Measurements from ENCODE around the gene RBM33. TPM values are rescaled to one million over a fixed set of nuclear protein-coding genes. Genes with fewer than 3 reads are reported as not detected.

The RBM33 gene
- total RNA-seq, 4 donors from 2014 or later, result 27.0 to 34.5 (median 32.6) TPM

GRCh38 chr7:155667241-155667829 is 22.9 kb downstream of the RBM33 start:
- no peak for DNase-seq (ENCODE audit: extremely low spot score)
- TF ChIP-seq POLR2A (IDR thresholded peaks at IDR 0.05; ENCODE audit: low read depth) (no peak), CTCF (IDR thresholded peaks at IDR 0.05) (no peak), POLR2AphosphoS5 (IDR thresholded peaks at IDR 0.05) (no peak), EP300 (IDR thresholded peaks at IDR 0.05) (no peak)
- 86% methylated on average over 6 of the region's 6 CpGs for WGBS
- intact Hi-C loops (cut with DNase I), result no loop called here
- Histone ChIP-seq H3K4me1 (peaks cover 13 to 68% (median 59%) of the 10 kb centered on the region in 4 donors), H3K4me3 (no peak overlapping the region), H3K27me3 (no peaks in the 10 kb centered on the region), H3K36me3 (peaks cover 0 to 13% (median 4%) of the 10 kb centered on the region in 4 donors), H3K9me3 (no peaks in the 10 kb centered on the region), H3K27ac (replicated peaks in 1 of 4) (no peak overlapping the region)

- Histone ChIP-seq H3K27me3 (no peaks in the 10 kb centered on the region), H3K4me1 (peaks cover 0 to 55% (median 44%) of the 10 kb centered on the region in 4 donors), H3K4me3 (no peak overlapping the region), H3K36me3 (peaks cover 0 to 17% (median 4%) of the 10 kb centered on the region in 4 donors), H3K9me3 (no peaks in the 10 kb centered on the region), H3K27ac (replicated peaks in 1 of 4) (peak overlapping the region in 1 of 4 donors; percentile 2)
- TF ChIP-seq EP300 (IDR thresholded peaks at IDR 0.05), result no peak
- no peak for TF ChIP-seq POLR2A (IDR thresholded peaks at IDR 0.05; ENCODE audit: low read depth)
- no peak for TF ChIP-seq POLR2AphosphoS5 (IDR thresholded peaks at IDR 0.05)
- TF ChIP-seq CTCF (IDR thresholded peaks at IDR 0.05), result no peak
- 80% methylated on average over 11 of the region's 11 CpGs for WGBS
- DNase-seq (ENCODE audit: extremely low spot score), result no peak
- intact Hi-C loops (cut with DNase I), result no loop called here
These were observed 25.4 kb downstream of the RBM33 start for GRCh38 chr7:155669717-155670505.

GRCh38 chr7:155670521-155670920 is 26.1 kb downstream of the RBM33 start:
- intact Hi-C loops (cut with DNase I), result no loop called here
- no peak for DNase-seq (ENCODE audit: extremely low spot score)
- no peak overlapping the region for H3K27ac ChIP-seq (replicated peaks in 1 of 4)
- H3K36me3 ChIP-seq, result peaks cover 0 to 11% (median 2%) of the 10 kb centered on the region in 4 donors
- H3K27me3 ChIP-seq, result no peaks in the 10 kb centered on the region
- 63% methylated on average over 5 of the region's 5 CpGs for WGBS
- H3K4me1 ChIP-seq, result peaks cover 0 to 49% (median 38%) of the 10 kb centered on the region in 4 donors
- no peaks in the 10 kb centered on the region for H3K9me3 ChIP-seq
- H3K4me3 ChIP-seq, result no peak overlapping the region
- TF ChIP-seq CTCF (IDR thresholded peaks at IDR 0.05) (no peak), POLR2A (IDR thresholded peaks at IDR 0.05; ENCODE audit: low read depth) (no peak), POLR2AphosphoS5 (IDR thresholded peaks at IDR 0.05) (no peak), EP300 (IDR thresholded peaks at IDR 0.05) (no peak)

GRCh38 chr7:155674556-155674955 is 30.1 kb downstream of the RBM33 start:
- no peak overlapping the region for H3K4me3 ChIP-seq
- WGBS, result 84% methylated on average over 3 of the region's 3 CpGs
- H3K9me3 ChIP-seq, result no peaks in the 10 kb centered on the region
- TF ChIP-seq CTCF (IDR thresholded peaks at IDR 0.05), result no peak
- no peak overlapping the region for H3K27ac ChIP-seq (replicated peaks in 1 of 4)
- H3K36me3 ChIP-seq, result peaks cover 0 to 10% (median 3%) of the 10 kb centered on the region in 4 donors
- H3K27me3 ChIP-seq, result no peaks in the 10 kb centered on the region
- intact Hi-C loops (cut with DNase I), result no loop called here
- DNase-seq (ENCODE audit: extremely low spot score), result no peak
- peaks cover 17 to 33% (median 26%) of the 10 kb centered on the region in 4 donors for H3K4me1 ChIP-seq

Measured in esophagus muscularis mucosa (tissue), 4 donors.